Activated T-helper 1 cell treated with anti-CD3 and anti-CD28 coated beads, Interleukin-12 subunit alpha, Interleukin-12 subunit beta, Interleukin-2, Interleukin-4 antibody, amounts not matched to agents 30 ng/mL and 10 ng/mL and 1 ng/mL, durations not matched to agents 14 hours and 24 hours and 36 hours (primary cell): ENCODE data around the gene ELP5. TPM values are rescaled to one million over a fixed set of nuclear protein-coding genes. Genes with fewer than 3 reads are reported as not detected.

ENCODE experiments used
- DNase-seq: peaks from one replicate; pipeline ENCODE4 v3.0.0; 2021; ENCODE audit warnings: low spot score
- H3K27ac Mint-ChIP-seq: one replicate; pipeline ENCODE4 v1.8.0; 2021; ENCODE audit warnings: mild to moderate bottlenecking, mixed read lengths
- H3K27me3 Mint-ChIP-seq: one replicate; pipeline ENCODE4 v1.8.0; 2022; ENCODE audit warnings: mild to moderate bottlenecking, moderate library complexity, mixed read lengths; ENCODE audit not compliant: insufficient read depth
- H3K36me3 Mint-ChIP-seq: one replicate; pipeline ENCODE4 v1.8.0; 2021; ENCODE audit warnings: low read depth, mixed read lengths
- H3K4me1 Mint-ChIP-seq: one replicate; pipeline ENCODE4 v1.8.0; 2021; ENCODE audit warnings: low read depth, mixed read lengths
- H3K4me3 Mint-ChIP-seq: one replicate; pipeline ENCODE4 v1.8.0; 2021; ENCODE audit warnings: mild to moderate bottlenecking, moderate library complexity, mixed read lengths
- H3K9me3 Mint-ChIP-seq: one replicate; pipeline ENCODE4 v1.8.0; 2021; ENCODE audit warnings: mixed read lengths
- intact Hi-C: fragments of 100-400 bp; cut with micrococcal nuclease; formaldehyde crosslinking; loops from one replicate; pipeline ENCODE4 v1.15.1; 2024
- total RNA-seq: library from RNA; stranded (reverse); gene quantifications from 2 replicates; pipeline ENCODE4 v1.2.3, GENCODE V29; 2022

ELP5 gene
- total RNA-seq, 1 donor from 2014 or later, result 73.6 TPM

DNA sequence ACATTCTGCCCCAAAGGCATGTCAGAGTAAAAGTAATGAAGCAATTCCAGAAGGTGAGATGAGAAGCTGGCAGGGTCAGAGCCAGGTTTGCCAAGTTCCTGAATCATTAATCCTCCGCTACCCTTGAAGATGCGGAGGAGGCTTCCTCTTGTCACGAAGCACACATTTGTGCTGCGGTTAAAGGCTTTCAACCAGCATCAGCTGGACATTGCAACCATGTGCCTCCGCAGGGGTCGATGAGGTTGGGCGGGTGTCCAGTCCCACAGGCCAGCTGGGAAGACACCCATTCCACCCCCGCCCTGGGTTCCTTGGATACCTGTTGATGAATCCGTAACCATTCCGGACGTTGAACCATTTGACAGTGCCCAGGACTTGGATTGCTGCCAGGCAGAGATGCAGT, 41.1 kb downstream of the ELP5 start:
- H3K9me3 Mint-ChIP-seq, result no peaks in the 10 kb centered on the region
- peak overlapping the region; percentile 45 for H3K4me3 Mint-ChIP-seq
- no peaks in the 10 kb centered on the region for H3K36me3 Mint-ChIP-seq
- H3K4me1 Mint-ChIP-seq, result peaks cover 16% of the 10 kb centered on the region
- H3K27ac Mint-ChIP-seq, result no peak overlapping the region
- DNase-seq, result no peak
- intact Hi-C loops, result no loop called here
- peaks cover 41% of the 10 kb centered on the region for H3K27me3 Mint-ChIP-seq

GRCh38 chr17:7293816-7294613, 42.0 kb downstream of the ELP5 start:
- H3K4me1 Mint-ChIP-seq, result peaks cover 16% of the 10 kb centered on the region
- intact Hi-C loops, result no loop called here
- no peaks in the 10 kb centered on the region for H3K36me3 Mint-ChIP-seq
- H3K27ac Mint-ChIP-seq, result no peak overlapping the region
- no peaks in the 10 kb centered on the region for H3K9me3 Mint-ChIP-seq
- DNase-seq, result no peak
- H3K27me3 Mint-ChIP-seq, result peaks cover 36% of the 10 kb centered on the region
- no peak overlapping the region for H3K4me3 Mint-ChIP-seq

- intact Hi-C loops, result loop anchor here (5.0 kb wide), 1 partner anchor 157 kb away; no protein-coding TSS in a partner anchor
- Mint-ChIP-seq H3K27ac (no peak within 1 kb of the TSS), H3K9me3 (no peaks in the 10 kb centered on the region), H3K4me1 (peaks cover 16% of the 10 kb centered on the region), H3K36me3 (no peaks in the 10 kb centered on the region), H3K4me3 (peak within 1 kb of the TSS; percentile 79), H3K27me3 (peaks cover 37% of the 10 kb centered on the region)
- peak; percentile 76 for DNase-seq
Observed at GRCh38 chr17:7294614-7295153, 42.7 kb downstream of the ELP5 start, which contains the start of gene YBX2. Gene YBX2 (minus strand): TSS chr17:7294639. CDS start chr17:7294500, 139 bp downstream.

DNA sequence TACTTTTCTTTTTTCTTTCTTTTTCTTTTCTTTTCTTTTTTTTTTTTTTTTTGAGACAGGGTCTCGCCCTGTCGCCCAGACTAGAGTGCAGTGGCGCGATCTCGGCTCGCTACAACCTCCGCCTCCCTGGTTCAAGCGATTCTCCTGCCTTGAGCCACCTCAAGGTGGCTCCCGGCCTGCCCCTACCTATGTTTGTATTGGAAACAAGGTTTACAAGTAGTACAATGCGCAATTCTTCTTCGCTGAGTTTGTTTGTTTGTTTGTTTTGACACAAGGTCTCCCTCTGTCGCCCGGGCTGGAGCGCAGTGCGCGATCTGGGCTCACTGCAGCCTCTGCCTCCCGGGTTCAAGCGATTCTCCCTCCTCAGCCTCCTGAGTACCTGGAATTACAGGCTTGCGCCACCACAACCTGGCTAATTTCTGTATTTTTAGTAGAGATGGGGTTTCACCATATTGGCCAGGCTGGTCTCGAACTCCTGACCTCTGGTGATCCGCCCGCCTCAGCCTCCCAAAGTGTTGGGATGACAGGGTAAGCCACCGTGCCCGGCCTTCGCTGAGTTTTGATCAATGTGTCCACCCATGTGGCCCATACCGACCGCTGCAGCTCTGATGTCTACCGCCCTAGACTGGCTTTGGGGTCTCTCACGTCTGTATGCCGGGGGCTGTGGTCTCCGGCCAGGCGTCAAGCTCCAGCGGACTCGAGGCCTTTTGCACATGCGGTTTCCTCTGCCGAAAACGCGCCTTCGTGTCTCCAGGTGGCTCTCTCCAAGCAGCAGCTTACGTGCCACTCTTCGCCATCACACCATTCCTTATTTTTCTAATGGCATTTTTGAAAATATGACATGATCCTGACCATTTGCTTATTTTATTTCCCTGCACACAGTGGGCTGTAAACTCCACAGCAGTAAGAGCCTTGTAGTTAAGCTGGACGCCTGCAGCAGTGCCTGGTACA, 43.5 kb downstream of the ELP5 start:
- no peaks in the 10 kb centered on the region for H3K9me3 Mint-ChIP-seq
- H3K27ac Mint-ChIP-seq, result no peak overlapping the region
- peak overlapping the region; percentile 79 for H3K4me3 Mint-ChIP-seq
- DNase-seq, result no peak
- intact Hi-C loops, result loop anchor here (1.0 to 5.0 kb wide), 6 partner anchors 12 to 249 kb away; partner anchors contain the start of genes EIF5A and ELP5
- H3K36me3 Mint-ChIP-seq, result no peaks in the 10 kb centered on the region
- peaks cover 38% of the 10 kb centered on the region for H3K27me3 Mint-ChIP-seq
- peaks cover 16% of the 10 kb centered on the region for H3K4me1 Mint-ChIP-seq

DNA sequence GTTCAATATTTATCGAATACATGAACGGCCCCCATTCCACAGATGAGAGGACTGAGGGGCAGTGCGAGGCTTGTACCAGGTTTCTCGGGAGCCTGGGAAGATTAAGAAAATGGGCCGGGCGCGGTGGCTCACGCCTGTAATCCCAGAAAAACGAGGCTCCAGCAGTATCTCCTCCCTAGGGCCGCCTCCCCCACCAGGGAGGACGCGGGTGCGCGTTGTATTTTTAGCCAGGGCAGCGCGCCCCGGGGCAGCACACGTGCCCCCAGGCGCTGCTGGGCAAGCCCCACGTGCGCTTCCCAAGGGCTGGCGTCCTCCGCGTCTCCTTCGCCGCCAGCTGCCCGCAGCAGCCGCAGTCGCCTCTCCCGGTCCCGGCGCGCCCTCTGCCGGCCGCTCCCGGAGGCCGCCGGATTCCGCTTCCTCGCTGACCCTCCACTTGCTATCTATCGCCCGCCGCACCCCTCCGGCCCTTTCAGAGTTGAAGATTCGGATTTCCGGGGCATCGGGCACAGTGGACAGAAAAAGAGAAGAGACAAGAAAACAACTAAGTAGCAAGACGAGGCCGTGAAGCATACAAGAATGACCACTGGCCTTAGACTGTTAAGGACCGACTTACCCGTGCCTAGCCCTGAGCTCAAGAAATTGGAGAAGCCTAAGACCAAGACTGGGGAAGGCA, 44.3 kb downstream of the ELP5 start:
- H3K4me1 Mint-ChIP-seq, result peaks cover 16% of the 10 kb centered on the region
- H3K36me3 Mint-ChIP-seq, result no peaks in the 10 kb centered on the region
- no peaks in the 10 kb centered on the region for H3K9me3 Mint-ChIP-seq
- H3K27ac Mint-ChIP-seq, result no peak overlapping the region
- peaks cover 34% of the 10 kb centered on the region for H3K27me3 Mint-ChIP-seq
- DNase-seq, result peak; percentile 63
- peak overlapping the region; percentile 22 for H3K4me3 Mint-ChIP-seq
- intact Hi-C loops, result loop anchor here (1.0 to 5.0 kb wide), 6 partner anchors 11 to 250 kb away; partner anchors contain the start of genes EIF5A and ELP5

DNA sequence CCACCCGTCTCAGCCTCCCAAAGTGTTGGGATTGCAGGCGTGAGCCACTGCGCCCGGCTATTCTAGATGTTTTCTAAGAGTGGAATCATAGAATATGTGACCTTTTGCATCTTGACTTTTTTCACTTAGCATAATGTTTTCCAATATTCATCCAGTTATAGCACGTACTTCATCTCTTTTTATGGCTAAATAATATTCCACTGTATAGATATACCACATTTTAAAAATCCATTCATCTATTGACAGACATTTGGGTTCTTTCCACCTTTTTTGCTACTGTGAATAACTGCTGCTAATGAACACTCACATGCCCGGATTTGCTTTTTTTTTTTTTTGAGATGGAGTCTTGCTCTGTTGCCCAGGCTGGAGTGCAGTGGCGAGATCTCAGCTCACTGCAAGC, 52.2 kb downstream of the ELP5 start:
- peaks cover 6% of the 10 kb centered on the region for H3K36me3 Mint-ChIP-seq

DNA sequence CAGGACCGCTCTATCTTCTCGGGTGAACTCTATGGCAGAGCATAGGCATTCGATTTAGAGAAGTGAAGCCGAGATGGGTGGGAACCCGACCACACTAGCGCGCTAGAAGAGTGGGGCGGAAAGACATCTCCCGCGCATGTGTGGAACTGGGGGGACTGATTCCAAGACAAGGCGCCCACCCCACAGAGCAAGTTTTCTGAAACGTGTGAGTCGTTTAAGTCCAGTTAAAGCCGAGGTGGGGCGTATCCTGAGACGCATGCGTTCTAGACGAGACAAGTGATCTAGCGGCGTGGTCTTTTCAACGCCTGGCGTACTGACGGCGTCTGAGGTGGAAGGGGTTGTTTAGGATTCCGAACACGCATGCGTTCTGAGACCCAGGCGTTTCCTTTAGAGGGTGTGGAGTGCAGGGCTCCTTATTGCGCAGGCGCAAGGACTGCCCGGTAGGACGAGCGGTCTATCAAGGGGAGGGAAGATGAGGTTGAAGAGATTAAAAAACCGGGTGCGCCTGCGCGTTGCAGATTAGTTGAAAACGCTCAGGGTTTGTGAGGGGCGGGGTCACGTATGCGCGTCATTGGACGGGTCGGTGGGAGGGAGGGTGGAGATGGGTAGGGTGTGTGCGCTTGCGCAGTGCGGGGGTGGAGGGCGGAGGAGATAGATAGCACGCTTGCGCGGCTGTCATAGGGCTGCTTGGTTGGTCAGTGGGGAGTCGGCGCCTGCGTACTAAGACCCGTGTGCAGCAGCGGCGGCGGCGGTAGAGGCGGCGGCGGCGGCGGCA, 55.1 kb downstream of the ELP5 start, which contains the start of gene EIF5A:
Gene EIF5A, plus strand, starts transcription at position 718 of the 775 bp plus-strand sequence. CDS start 2,008 bp downstream, outside the sequence.
- no peaks in the 10 kb centered on the region for H3K9me3 Mint-ChIP-seq
- peak; percentile 99 for DNase-seq
- H3K36me3 Mint-ChIP-seq, result peaks cover 33% of the 10 kb centered on the region
- H3K27me3 Mint-ChIP-seq, result peaks cover 4% of the 10 kb centered on the region
- H3K4me3 Mint-ChIP-seq, result peak within 1 kb of the TSS; percentile 94
- intact Hi-C loops, result loop anchor here (1.0 to 5.0 kb wide), 16 partner anchors 8 to 550 kb away; partner anchors contain the start of genes CYB5D1, ELP5, GPS2 and NAA38
- peak within 1 kb of the TSS; percentile 100 for H3K27ac Mint-ChIP-seq
- H3K4me1 Mint-ChIP-seq, result peaks cover 24% of the 10 kb centered on the region

More for the DNA sequence above, 52.2 kb downstream of the ELP5 start:
- H3K9me3 Mint-ChIP-seq, result no peaks in the 10 kb centered on the region
- intact Hi-C loops, result no loop called here
- H3K27ac Mint-ChIP-seq, result no peak overlapping the region
- peaks cover 6% of the 10 kb centered on the region for H3K27me3 Mint-ChIP-seq
- no peak for DNase-seq
- peaks cover 4% of the 10 kb centered on the region for H3K4me1 Mint-ChIP-seq
- H3K4me3 Mint-ChIP-seq, result no peak overlapping the region

- intact Hi-C loops, result loop anchor here (1.0 to 5.0 kb wide), 17 partner anchors 7 to 549 kb away; partner anchors contain the start of genes ACADVL, CYB5D1, DLG4 and ELP5
- H3K27me3 Mint-ChIP-seq, result peaks cover 4% of the 10 kb centered on the region
- H3K9me3 Mint-ChIP-seq, result no peaks in the 10 kb centered on the region
- peaks cover 41% of the 10 kb centered on the region for H3K36me3 Mint-ChIP-seq
- H3K27ac Mint-ChIP-seq, result peak overlapping the region; percentile 100
- peak; percentile 50 for DNase-seq
- peak overlapping the region; percentile 94 for H3K4me3 Mint-ChIP-seq
- H3K4me1 Mint-ChIP-seq, result peaks cover 32% of the 10 kb centered on the region
Observed at GRCh38 chr17:7307686-7308624, 55.9 kb downstream of the ELP5 start.

- Mint-ChIP-seq H3K4me3 (peak overlapping the region; percentile 89), H3K9me3 (no peaks in the 10 kb centered on the region), H3K4me1 (peaks cover 40% of the 10 kb centered on the region), H3K27me3 (peaks cover 4% of the 10 kb centered on the region), H3K27ac (peak overlapping the region; percentile 90), H3K36me3 (peaks cover 48% of the 10 kb centered on the region)
- intact Hi-C loops, result loop anchor here (1.0 to 5.0 kb wide), 5 partner anchors 90 to 548 kb away; partner anchors contain the start of genes ACADVL, CYB5D1, DLG4 and NAA38
- peak; percentile 80 for DNase-seq
Observed at GRCh38 chr17:7308625-7309433, 56.8 kb downstream of the ELP5 start.
